Body of pancreas (tissue), 4 donors: ENCODE results near the gene MAGOH.

Experiments
- CTCF ChIP-seq, 7 experiments: fragments of 450-650 bp in 4 of 7; fragments of 200-600 bp in 3 of 7; sonication (generic) in 3 of 7; IDR thresholded peaks; one replicate each; pipeline ENCODE4 v1.5.1; 2016 to 2019; ENCODE audit warnings: antibody characterized with exemption in 7 of 7
- POLR2A ChIP-seq, 3 donors: fragments of 450-650 bp; IDR thresholded peaks; one replicate each; pipeline ENCODE4 v1.6.1; 2016; ENCODE audit warnings: antibody characterized with exemption in 3 of 3, mild to moderate bottlenecking in 2 of 3

- TF ChIP-seq POLR2A (IDR thresholded peaks at IDR 0.05), result no peak
- peak; percentile 63 to 96 (median 85) for TF ChIP-seq CTCF (IDR thresholded peaks at IDR 0.05)
Observed at GRCh38 chr1:53182111-53182593, 56.2 kb downstream of the MAGOH start.
